Smooth muscle cell (in vitro differentiated cells): ENCODE measurements around the gene N4BP2L2. TPM values are rescaled to one million over a fixed set of nuclear protein-coding genes. Genes with fewer than 3 reads are reported as not detected.
A peak's percentile ranks its signal among the peaks of the same experiment; 100 is the strongest.

Experiments
- DNase-seq: peaks from one replicate; lab custom pipeline; 2025; ENCODE audit not compliant: unreplicated experiment; lab: John Stamatoyannopoulos, UW
- H2AFZ ChIP-seq: fragments of 200-600 bp; sonication (generic); 2 replicates; pipeline ENCODE4 v1.6.0; 2016; ENCODE audit warnings: antibody characterized with exemption, low read depth, mild to moderate bottlenecking
- H3F3A ChIP-seq: fragments of 200-600 bp; sonication (generic); 2 replicates; pipeline ENCODE4 v1.6.0; 2017; ENCODE audit warnings: antibody characterized with exemption, low read depth
- H3K27ac ChIP-seq: fragments of 200-600 bp; sonication (generic); 2 replicates; pipeline ENCODE4 v1.5.1; 2016; ENCODE audit warnings: low read depth, mild to moderate bottlenecking
- H3K27me3 ChIP-seq: fragments of 200-600 bp; sonication (generic); 2 replicates; pipeline ENCODE4 v1.6.1; 2016; ENCODE audit warnings: low read depth, mild to moderate bottlenecking
- H3K36me3 ChIP-seq: fragments of 200-600 bp; sonication (generic); 2 replicates; pipeline ENCODE4 v1.5.1; 2016; ENCODE audit warnings: low read depth
- H3K4me1 ChIP-seq: fragments of 200-600 bp; sonication (generic); 2 replicates; pipeline ENCODE4 v1.5.1; 2016; ENCODE audit warnings: low read depth
- H3K4me2 ChIP-seq: fragments of 200-600 bp; sonication (generic); 2 replicates; pipeline ENCODE4 v1.6.0; 2016; ENCODE audit warnings: mild to moderate bottlenecking
- H3K4me3 ChIP-seq: fragments of 200-600 bp; sonication (generic); 2 replicates; pipeline ENCODE4 v1.5.1; 2016; ENCODE audit warnings: mild to moderate bottlenecking
- H3K79me2 ChIP-seq: fragments of 200-600 bp; sonication (generic); 2 replicates; pipeline ENCODE4 v1.6.0; 2016; ENCODE audit warnings: low read depth, mild to moderate bottlenecking
- H3K9ac ChIP-seq: fragments of 200-600 bp; sonication (generic); 2 replicates; pipeline ENCODE4 v1.6.0; 2016; ENCODE audit warnings: low read depth
- H3K9me3 ChIP-seq: fragments of 200-600 bp; sonication (generic); replicated peaks from 2 replicates; pipeline ENCODE4 v1.5.1; 2016; ENCODE audit warnings: low read depth
- H4K20me1 ChIP-seq: fragments of 200-600 bp; sonication (generic); 2 replicates; pipeline ENCODE4 v1.6.0; 2016; ENCODE audit warnings: low read depth
- CTCF ChIP-seq: fragments of 200-600 bp; sonication (generic); IDR thresholded peaks from 2 replicates; pipeline ENCODE4 v1.5.1; 2017; ENCODE audit warnings: borderline replicate concordance, mild to moderate bottlenecking, antibody characterized with exemption; ENCODE audit not compliant: insufficient read depth, poor library complexity, severe bottlenecking
- WGBS: methylation state at CpG from one replicate; pipeline ENCODE4 v1.1.7; 2016; ENCODE audit warnings: low lambda C conversion rate; 5-methylcytosine and 5-hydroxymethylcytosine counted together
- polyA plus RNA-seq: library from polyadenylated mRNA; unstranded; fragments of >200 nt; fragmentation: Nextera tagmentation; extraction: Ambion mirVana; gene quantifications from 2 replicates; pipeline ENCODE4 v1.2.1, GENCODE V29; 2016
- total RNA-seq: library from RNA; depleted of rRNA; stranded (reverse); fragments of >200 nt; gene quantifications from 2 replicates; pipeline ENCODE4 v1.2.3, GENCODE V29; 2014

The N4BP2L2 gene
- total RNA-seq, result 96.0 and 110 TPM in 2 replicates
- 51.3 and 72.1 TPM in 2 replicates for polyA plus RNA-seq

GRCh38 chr13:32538621-32539246 lies at the start of gene N4BP2L2:
TSS of gene N4BP2L2 (minus strand) at chr13:32538795. CDS start at chr13:32537027, 1,768 bp downstream.
- peaks cover 46% of the 10 kb centered on the region for H3K79me2 ChIP-seq
- H3K4me1 ChIP-seq, result peaks cover 8% of the 10 kb centered on the region
- peak within 1 kb of the TSS; percentile 86 for H3K4me3 ChIP-seq
- no peaks in the 10 kb centered on the region for H3K27me3 ChIP-seq
- WGBS, result 1% methylated on average over 32 of the region's 32 CpGs
- peak within 1 kb of the TSS; percentile 98 for H2AFZ ChIP-seq
- peak; percentile 45 for DNase-seq
- H3K27ac ChIP-seq, result peak within 1 kb of the TSS; percentile 96
- peak within 1 kb of the TSS; percentile 98 for H3K9ac ChIP-seq
- peak within 1 kb of the TSS; percentile 88 for H3K4me2 ChIP-seq
- H3F3A ChIP-seq, result no peaks in the 10 kb centered on the region
- no peak for TF ChIP-seq CTCF
- peaks cover 12% of the 10 kb centered on the region for H3K36me3 ChIP-seq
- H4K20me1 ChIP-seq, result peaks cover 14% of the 10 kb centered on the region
- H3K9me3 ChIP-seq, result no peaks in the 10 kb centered on the region

- H3K4me3 ChIP-seq, result peak overlapping the region; percentile 96
- H3K4me2 ChIP-seq, result peak overlapping the region; percentile 88
- TF ChIP-seq CTCF, result no peak
- 5% methylated on average over 8 of the region's 8 CpGs for WGBS
- H2AFZ ChIP-seq, result peak overlapping the region; percentile 74
- no peaks in the 10 kb centered on the region for H3K27me3 ChIP-seq
- DNase-seq, result no peak
- no peaks in the 10 kb centered on the region for H3K9me3 ChIP-seq
- peaks cover 50% of the 10 kb centered on the region for H4K20me1 ChIP-seq
- peaks cover 53% of the 10 kb centered on the region for H3K79me2 ChIP-seq
- H3K36me3 ChIP-seq, result no peaks in the 10 kb centered on the region
- peak overlapping the region; percentile 68 for H3K27ac ChIP-seq
- H3F3A ChIP-seq, result no peaks in the 10 kb centered on the region
- H3K4me1 ChIP-seq, result peaks cover 30% of the 10 kb centered on the region
- H3K9ac ChIP-seq, result peak overlapping the region; percentile 87
Observed at GRCh38 chr13:32587811-32588170, 49.2 kb upstream of the N4BP2L2 start.

GRCh38 chr13:32587011-32587810 lies 48.6 kb upstream of the N4BP2L2 start:
- Histone ChIP-seq H3K9ac (peak overlapping the region; percentile 87), H3K79me2 (peaks cover 48% of the 10 kb centered on the region), H2AFZ (peak overlapping the region; percentile 74), H4K20me1 (peaks cover 44% of the 10 kb centered on the region), H3K27ac (peak overlapping the region; percentile 68), H3K9me3 (no peaks in the 10 kb centered on the region), H3K27me3 (no peaks in the 10 kb centered on the region), H3F3A (no peaks in the 10 kb centered on the region), H3K4me3 (peak overlapping the region; percentile 96), H3K36me3 (no peaks in the 10 kb centered on the region), H3K4me2 (peak overlapping the region; percentile 88), H3K4me1 (peaks cover 30% of the 10 kb centered on the region)
- WGBS, result 1% methylated on average over 39 of the region's 74 CpGs
- no peak for TF ChIP-seq CTCF
- peak; percentile 16 for DNase-seq
